ENCODE measurements around the gene TMEM198. TPM values are rescaled to one million over a fixed set of nuclear protein-coding genes. Genes with fewer than 3 reads are reported as not detected.

Gene TMEM198
- total RNA-seq, 4 donors from 2014 or later, result 0.68 to 1.7 (median 1.5) TPM; not detected in 1

DNA sequence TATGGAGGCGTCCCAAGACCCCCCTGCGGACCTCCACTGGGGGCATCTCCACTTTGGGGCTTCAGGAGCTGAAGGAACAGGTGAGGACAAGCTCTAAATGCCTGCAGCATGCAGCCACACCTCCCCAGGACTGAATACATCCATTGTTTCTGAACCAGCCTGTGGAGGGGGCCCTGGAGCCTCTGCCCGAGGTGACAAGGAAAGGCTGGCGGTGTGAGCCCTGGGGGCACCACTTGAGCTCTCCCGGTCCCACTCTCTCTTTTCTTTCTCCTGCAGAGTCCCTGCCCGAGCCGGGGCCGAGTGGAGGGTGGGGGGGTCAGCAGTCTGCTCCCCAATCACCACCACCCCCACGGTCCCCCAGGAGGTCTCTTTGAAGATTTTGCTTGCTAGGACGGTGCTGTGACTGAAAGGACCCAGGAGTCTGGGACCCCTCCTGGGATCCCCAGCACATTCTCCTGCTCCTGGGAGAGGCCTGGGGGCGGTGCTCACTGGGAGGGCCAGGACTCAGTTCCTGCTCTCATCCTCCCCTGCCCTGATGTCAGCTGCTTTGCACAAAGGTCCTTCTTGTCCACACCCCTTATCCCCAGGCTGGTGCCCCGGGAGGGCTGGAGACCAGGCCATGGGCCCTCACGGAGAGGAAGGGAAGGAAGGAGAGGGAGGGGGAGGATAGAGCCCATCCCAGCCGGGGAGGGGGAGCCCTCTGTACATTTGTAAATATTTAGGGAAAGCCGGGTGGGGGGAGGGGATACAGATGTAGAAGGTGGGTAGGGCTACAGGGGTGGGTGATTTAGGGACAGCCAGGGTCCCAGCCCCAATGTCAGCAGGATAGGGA, 6.0 kb upstream of the TMEM198 start:
- TF ChIP-seq, protein P1, sequence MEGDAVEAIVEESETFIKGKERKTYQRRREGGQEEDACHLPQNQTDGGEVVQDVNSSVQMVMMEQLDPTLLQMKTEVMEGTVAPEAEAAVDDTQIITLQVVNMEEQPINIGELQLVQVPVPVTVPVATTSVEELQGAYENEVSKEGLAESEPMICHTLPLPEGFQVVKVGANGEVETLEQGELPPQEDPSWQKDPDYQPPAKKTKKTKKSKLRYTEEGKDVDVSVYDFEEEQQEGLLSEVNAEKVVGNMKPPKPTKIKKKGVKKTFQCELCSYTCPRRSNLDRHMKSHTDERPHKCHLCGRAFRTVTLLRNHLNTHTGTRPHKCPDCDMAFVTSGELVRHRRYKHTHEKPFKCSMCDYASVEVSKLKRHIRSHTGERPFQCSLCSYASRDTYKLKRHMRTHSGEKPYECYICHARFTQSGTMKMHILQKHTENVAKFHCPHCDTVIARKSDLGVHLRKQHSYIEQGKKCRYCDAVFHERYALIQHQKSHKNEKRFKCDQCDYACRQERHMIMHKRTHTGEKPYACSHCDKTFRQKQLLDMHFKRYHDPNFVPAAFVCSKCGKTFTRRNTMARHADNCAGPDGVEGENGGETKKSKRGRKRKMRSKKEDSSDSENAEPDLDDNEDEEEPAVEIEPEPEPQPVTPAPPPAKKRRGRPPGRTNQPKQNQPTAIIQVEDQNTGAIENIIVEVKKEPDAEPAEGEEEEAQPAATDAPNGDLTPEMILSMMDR (IDR thresholded peaks at IDR 0.05; ENCODE audit: low read depth), result no peak

- TF ChIP-seq, protein P1 (IDR thresholded peaks at IDR 0.05; ENCODE audit: low read depth), result no peak
These were observed 5.3 kb upstream of the TMEM198 start for GRCh38 chr2:219538504-219538951.

DNA sequence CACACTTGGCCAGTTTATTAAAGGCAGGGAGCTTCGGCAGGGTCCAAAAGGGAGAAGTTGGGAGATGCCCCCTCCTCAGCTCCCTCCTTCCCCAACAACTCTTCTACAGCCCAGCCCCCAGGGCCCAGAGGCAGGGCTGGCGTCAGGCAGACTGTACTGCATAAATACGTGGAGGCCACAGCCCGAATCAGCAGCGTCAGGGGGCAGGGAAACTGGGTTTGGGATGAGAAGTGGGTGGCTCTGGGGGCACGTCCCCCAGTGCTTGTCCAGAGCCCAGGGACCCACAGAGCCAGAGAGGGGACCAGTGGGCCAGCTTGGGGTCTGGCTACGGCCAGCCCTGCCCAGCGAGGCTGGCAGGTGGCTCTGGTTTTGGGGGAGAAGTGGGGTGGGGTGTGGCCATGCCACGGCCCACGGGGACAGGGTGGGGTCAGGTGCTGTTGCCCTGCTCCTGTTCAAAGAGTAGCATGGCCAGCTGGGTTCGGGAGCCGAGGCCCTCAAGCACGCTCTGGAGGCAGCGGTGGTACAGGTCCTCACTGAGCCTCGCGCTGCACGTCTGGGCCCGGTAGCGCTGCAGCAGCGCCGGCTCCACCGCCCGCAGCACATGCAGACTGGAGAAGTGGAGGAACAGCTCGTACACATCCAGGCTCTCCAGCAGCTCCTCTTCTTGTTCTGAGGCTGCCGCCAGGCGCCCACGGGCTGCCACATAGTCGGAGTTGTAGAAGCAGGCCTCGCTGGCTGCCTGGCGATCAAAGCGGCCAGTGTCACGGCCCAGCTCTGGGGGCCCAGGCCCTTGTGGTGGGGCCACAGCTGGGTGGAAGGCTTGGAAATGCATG, 4.7 kb upstream of the TMEM198 start:
- TF ChIP-seq, protein P1 (IDR thresholded peaks at IDR 0.05; ENCODE audit: low read depth), result no peak

GRCh38 chr2:219539926-219540678, 3.7 kb upstream of the TMEM198 start:
- TF ChIP-seq, protein P1 (IDR thresholded peaks at IDR 0.05; ENCODE audit: low read depth), result no peak

DNA sequence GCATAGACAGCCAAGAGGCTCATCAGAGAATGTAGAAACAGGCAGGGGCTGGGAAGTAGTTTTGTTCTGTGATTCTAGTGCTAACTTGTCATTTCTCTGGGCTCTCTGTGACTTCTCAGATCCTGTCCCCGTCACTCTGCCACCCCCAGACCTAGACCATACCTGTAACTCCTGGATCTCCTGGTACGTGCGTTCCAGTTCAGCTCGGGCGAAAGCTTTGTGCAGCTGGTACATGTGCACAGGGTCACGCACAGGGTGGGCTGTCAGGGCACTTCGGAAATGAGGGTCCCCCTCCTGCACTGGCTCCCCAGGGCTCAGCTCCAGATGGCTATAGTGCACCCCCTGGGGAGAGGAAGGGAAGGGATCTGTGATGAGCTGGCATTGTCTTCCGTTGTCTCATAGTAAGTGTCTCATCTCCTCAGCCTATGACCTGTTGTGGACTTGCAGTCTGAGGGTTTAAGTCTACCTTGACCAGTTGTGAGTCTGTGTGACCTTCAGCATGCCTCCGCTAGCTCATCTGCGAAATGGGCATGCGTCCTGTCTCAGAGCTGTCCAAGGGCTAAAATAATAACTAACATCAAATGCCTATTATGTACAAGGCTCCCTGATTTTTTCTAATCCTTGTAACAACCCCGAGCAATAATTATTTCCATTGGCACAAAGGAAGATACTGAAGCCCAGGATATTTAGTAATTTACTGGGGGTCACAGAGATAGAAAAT, 2.9 kb upstream of the TMEM198 start:
- TF ChIP-seq, protein P1 (IDR thresholded peaks at IDR 0.05; ENCODE audit: low read depth), result no peak

- TF ChIP-seq, protein P1 (IDR thresholded peaks at IDR 0.05; ENCODE audit: low read depth), result no peak
These were observed 2.1 kb upstream of the TMEM198 start for GRCh38 chr2:219541611-219542180.

All from subcutaneous adipose tissue (tissue), 4 donors.